ENCODE results near the gene TMEM175.
"Not testable (repeated sequence)": the region's sequence is repeated elsewhere in the genome, so short reads cannot be mapped to it uniquely, and the experiment has no call there.

TMEM175 gene

GRCh38 chr4:971666-972500 is 39.6 kb downstream of the TMEM175 start:
- FAIRE-seq (no peak), DNase-seq (ENCODE audit: insufficient read length) (no peak)
- TF ChIP-seq POLR2AphosphoS5 (IDR thresholded peaks at IDR 0.05; ENCODE audit: low read depth, low read length): no peak
- no peak for TF ChIP-seq POLR2A (IDR thresholded peaks at IDR 0.05; ENCODE audit: low read depth, low read length)
- no peak for TF ChIP-seq TAF1 (IDR thresholded peaks at IDR 0.05; ENCODE audit: borderline replicate concordance, low read depth, low read length)

GRCh38 chr4:972651-973424 is 40.6 kb downstream of the TMEM175 start:
- DNase-seq (ENCODE audit: insufficient read length): peak; percentile 66
- no peak for FAIRE-seq
- TF ChIP-seq TAF1 (IDR thresholded peaks at IDR 0.05; ENCODE audit: borderline replicate concordance, low read depth, low read length) (no peak), POLR2AphosphoS5 (IDR thresholded peaks at IDR 0.05; ENCODE audit: low read depth, low read length) (no peak), POLR2A (IDR thresholded peaks at IDR 0.05; ENCODE audit: low read depth, low read length) (no peak)

GRCh38 chr4:973431-974397 is 41.5 kb downstream of the TMEM175 start, which contains the start of gene DGKQ:
DGKQ (minus strand) TSS chr4:973569; CDS start chr4:973482, 87 bp downstream.
- TF ChIP-seq POLR2A (IDR thresholded peaks at IDR 0.05; ENCODE audit: low read depth, low read length): no peak
- TF ChIP-seq TAF1 (IDR thresholded peaks at IDR 0.05; ENCODE audit: borderline replicate concordance, low read depth, low read length): no peak
- no peak for TF ChIP-seq POLR2AphosphoS5 (IDR thresholded peaks at IDR 0.05; ENCODE audit: low read depth, low read length)
- peak; percentile 54 for FAIRE-seq
- peak; percentile 97 for DNase-seq (ENCODE audit: insufficient read length)

- FAIRE-seq: no peak
- no peak for DNase-seq (ENCODE audit: insufficient read length)
- TF ChIP-seq TAF1 (IDR thresholded peaks at IDR 0.05; ENCODE audit: borderline replicate concordance, low read depth, low read length): no peak
- TF ChIP-seq POLR2A (IDR thresholded peaks at IDR 0.05; ENCODE audit: low read depth, low read length): no peak
- no peak for TF ChIP-seq POLR2AphosphoS5 (IDR thresholded peaks at IDR 0.05; ENCODE audit: low read depth, low read length)
These were observed 42.4 kb downstream of the TMEM175 start for GRCh38 chr4:974668-975067.

GRCh38 chr4:976016-976415 is 43.8 kb downstream of the TMEM175 start:
- not testable (repeated sequence) for FAIRE-seq

GRCh38 chr4:978957-979701 is 46.9 kb downstream of the TMEM175 start:
- TF ChIP-seq POLR2AphosphoS5 (IDR thresholded peaks at IDR 0.05; ENCODE audit: low read depth, low read length): no peak
- no peak for DNase-seq (ENCODE audit: insufficient read length)
- FAIRE-seq: no peak

More at GRCh38 chr4:976016-976415, 43.8 kb downstream of the TMEM175 start:
- DNase-seq (ENCODE audit: insufficient read length): not testable (repeated sequence)

- TF ChIP-seq POLR2AphosphoS5 (IDR thresholded peaks at IDR 0.05; ENCODE audit: low read depth, low read length): no peak
- no peak for TF ChIP-seq TAF1 (IDR thresholded peaks at IDR 0.05; ENCODE audit: borderline replicate concordance, low read depth, low read length)
- no peak for TF ChIP-seq POLR2A (IDR thresholded peaks at IDR 0.05; ENCODE audit: low read depth, low read length)
- no peak for FAIRE-seq
These were observed 50.0 kb downstream of the TMEM175 start for GRCh38 chr4:982291-982690.

GRCh38 chr4:982814-983213 is 50.6 kb downstream of the TMEM175 start:
- TF ChIP-seq TAF1 (IDR thresholded peaks at IDR 0.05; ENCODE audit: borderline replicate concordance, low read depth, low read length) (no peak), POLR2AphosphoS5 (IDR thresholded peaks at IDR 0.05; ENCODE audit: low read depth, low read length) (no peak), POLR2A (IDR thresholded peaks at IDR 0.05; ENCODE audit: low read depth, low read length) (no peak)
- FAIRE-seq (no peak), DNase-seq (ENCODE audit: insufficient read length) (no peak)

More at GRCh38 chr4:982291-982690, 50.0 kb downstream of the TMEM175 start:
- no peak for DNase-seq (ENCODE audit: insufficient read length)

GRCh38 chr4:984336-985054 is 52.2 kb downstream of the TMEM175 start:
- TF ChIP-seq POLR2A (IDR thresholded peaks at IDR 0.05; ENCODE audit: low read depth, low read length) (no peak), POLR2AphosphoS5 (IDR thresholded peaks at IDR 0.05; ENCODE audit: low read depth, low read length) (no peak), TAF1 (IDR thresholded peaks at IDR 0.05; ENCODE audit: borderline replicate concordance, low read depth, low read length) (no peak)
- FAIRE-seq: no peak
- DNase-seq (ENCODE audit: insufficient read length): no peak
